ENCODE data around the gene SETD2. TPM values are rescaled to one million over a fixed set of nuclear protein-coding genes. Genes with fewer than 3 reads are reported as not detected.

The SETD2 gene
- total and polyA plus RNA-seq, 2 of the 8 experiments (the other 6 are each of a cell fraction or from before 2014, with no cell fraction given), result 15.7 to 46.3 TPM

GRCh38 chr3:47108546-47108945 lies 55.4 kb downstream of the SETD2 start:
- no peak overlapping the region for H3K56ac ChIP-seq (replicated peaks; ENCODE audit: insufficient read length, low read depth, low read length)
- no peaks in the 10 kb centered on the region for H3K79me1 ChIP-seq (ENCODE audit: low read depth, low read length)
- H4K8ac ChIP-seq (ENCODE audit: extremely low read depth, insufficient read depth, low read length), result no peak overlapping the region
- 31% methylated on average over 1 of the region's 1 CpG; no CpG with 5 or more reads in 1 of the 2 experiments for WGBS, 2 experiments (ENCODE audit: extremely low coverage in 1 of 2, insufficient coverage in 1 of 2, insufficient read length in 1 of 2, insufficient replicate concordance in 2 of 2, low coverage in 1 of 2, low lambda C conversion rate in 2 of 2, missing lambda C conversion rate in 1 of 2)
- H2BK15ac ChIP-seq (ENCODE audit: low read length), result no peak overlapping the region
- H3K36me3 ChIP-seq (ENCODE audit: control insufficient read depth in 2 of 4, insufficient read depth in 4 of 4, low read length in 3 of 4), result peaks cover 0 to 26% (median 5%) of the 10 kb centered on the region in 4 experiments; a peak in 3 of 8 replicates
- H3K18ac ChIP-seq (ENCODE audit: extremely low read depth, low read length), result no peak overlapping the region
- ChIA-PET CTCF (ENCODE audit: partially characterized antibody) (interaction anchor here (0.7 to 1.4 kb wide), 3 partner anchors 8 to 215 kb away, joined by 3 to 7 read pairs (median 3); no protein-coding TSS in a partner anchor), POLR2A (ENCODE audit: partially characterized antibody) (interaction anchor here (1.4 kb wide), 2 partner anchors 54 to 89 kb away, joined by 3 read pairs; no protein-coding TSS in a partner anchor)
- H3K9me3 ChIP-seq (ENCODE audit: insufficient read depth in 2 of 2, low read depth in 1 of 2, low read length in 1 of 2), result no peaks in the 10 kb centered on the region
- H2BK12ac ChIP-seq (ENCODE audit: low read depth, low read length), result no peak overlapping the region; the same call in 1 of the 2 replicates
- no peak overlapping the region for H2BK5ac ChIP-seq (ENCODE audit: low read depth, low read length)
- no peak overlapping the region for H3K9ac ChIP-seq (replicated peaks in 1 of 4; ENCODE audit: extremely low read depth in 1 of 4, low read depth in 3 of 4, low read length in 3 of 4)
- H3K4me3 ChIP-seq (ENCODE audit: extremely low read depth in 1 of 4, insufficient read depth in 2 of 4, low read depth in 3 of 4, low read length in 4 of 4), result peak overlapping the region in 1 of 4 experiments; percentile 35; a peak in 1 of 8 replicates
- no peak overlapping the region for H2BK20ac ChIP-seq (ENCODE audit: low read length)
- no peaks in the 10 kb centered on the region for H3K27me3 ChIP-seq (replicated peaks in 1 of 4; ENCODE audit: control insufficient read depth in 3 of 4, extremely low read depth in 1 of 4, insufficient read depth in 3 of 4, low read length in 3 of 4)
- no peak overlapping the region for H3K14ac ChIP-seq (ENCODE audit: insufficient read length)
- H3K4me1 ChIP-seq (replicated peaks in 1 of 4; ENCODE audit: control insufficient read depth in 3 of 4, insufficient read depth in 4 of 4, low read length in 3 of 4), result peaks cover 2 to 5% (median 3%) of the 10 kb centered on the region in 4 experiments; a peak in 4 of 7 replicates
- H2AK5ac ChIP-seq (ENCODE audit: low read depth, low read length), result no peak overlapping the region
- no peak overlapping the region for H4K91ac ChIP-seq (replicated peaks; ENCODE audit: insufficient read length, low read length)
- peaks cover 0 to 2% of the 10 kb centered on the region in 2 experiments for H4K20me1 ChIP-seq (replicated peaks in 1 of 2; ENCODE audit: control insufficient read depth in 1 of 2, insufficient read depth in 2 of 2, low read length in 2 of 2)
- no peak overlapping the region for H2BK120ac ChIP-seq (replicated peaks; ENCODE audit: low read depth, low read length)
- no peak overlapping the region for H2AFZ ChIP-seq (ENCODE audit: low read length)
- H3K4me2 ChIP-seq (ENCODE audit: insufficient read depth in 1 of 2, low read depth in 2 of 2, low read length in 2 of 2), result peak overlapping the region; percentile 28 to 49; a peak in 3 of 4 replicates
- no peak overlapping the region for H4K5ac ChIP-seq (ENCODE audit: insufficient read length, low read depth, low read length)
- H3K4ac ChIP-seq (replicated peaks; ENCODE audit: insufficient read length, low read depth, low read length), result no peak overlapping the region
- no peak overlapping the region for H3K23ac ChIP-seq (ENCODE audit: insufficient read length)
- H3K79me2 ChIP-seq (ENCODE audit: control insufficient read depth in 1 of 2, insufficient read depth in 2 of 2, low read length in 2 of 2), result 0 out of 4 replicates have a peak, but pooled peaks cover 0 to 3% of the 10 kb centered on the region in 2 experiments
- peak; percentile 76 for FAIRE-seq
- peak in 1 of 2 experiments; percentile 29 for DNase-seq (ENCODE audit: low read depth in 1 of 2, low spot score in 2 of 2)
- H3K23me2 ChIP-seq (ENCODE audit: low read depth, low read length), result no peaks in the 10 kb centered on the region
- no peak overlapping the region for H3K27ac ChIP-seq (ENCODE audit: low read depth, low read length)
- TF ChIP-seq ATF3 (IDR thresholded peaks at IDR 0.05; ENCODE audit: insufficient read depth, low read depth, low read length) (no peak), YY1 (IDR thresholded peaks at IDR 0.05; ENCODE audit: low read depth, low read length) (no peak), CREB1 (IDR thresholded peaks at IDR 0.05) (no peak), TCF12 (IDR thresholded peaks at IDR 0.05; ENCODE audit: low read depth, low read length) (0 out of 2 replicates have a peak, but pooled peaks have one; percentile 34)

Measured in H1 (cell line).